Measurements from ENCODE around the gene FRS3.

DNA sequence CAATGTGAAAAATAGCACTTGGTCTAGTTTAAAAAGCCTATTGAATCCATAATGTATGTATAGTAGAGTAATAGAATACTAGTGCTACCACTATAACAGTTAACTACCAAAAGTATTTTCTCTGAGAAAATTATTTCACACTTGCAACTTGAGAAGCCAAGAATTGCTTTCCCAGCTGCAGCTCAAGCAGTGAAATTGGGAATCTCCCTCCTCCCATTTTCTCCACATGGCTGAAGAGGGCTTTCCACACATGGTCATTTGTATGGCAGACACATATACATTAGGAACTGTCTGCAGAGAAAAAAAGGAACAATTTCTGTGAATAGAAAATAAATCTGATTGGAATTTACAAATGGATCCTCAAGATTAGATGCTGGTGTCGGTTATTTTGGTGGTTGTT, 42.3 kb upstream of the FRS3 start:
- TF ChIP-seq, protein P1, sequence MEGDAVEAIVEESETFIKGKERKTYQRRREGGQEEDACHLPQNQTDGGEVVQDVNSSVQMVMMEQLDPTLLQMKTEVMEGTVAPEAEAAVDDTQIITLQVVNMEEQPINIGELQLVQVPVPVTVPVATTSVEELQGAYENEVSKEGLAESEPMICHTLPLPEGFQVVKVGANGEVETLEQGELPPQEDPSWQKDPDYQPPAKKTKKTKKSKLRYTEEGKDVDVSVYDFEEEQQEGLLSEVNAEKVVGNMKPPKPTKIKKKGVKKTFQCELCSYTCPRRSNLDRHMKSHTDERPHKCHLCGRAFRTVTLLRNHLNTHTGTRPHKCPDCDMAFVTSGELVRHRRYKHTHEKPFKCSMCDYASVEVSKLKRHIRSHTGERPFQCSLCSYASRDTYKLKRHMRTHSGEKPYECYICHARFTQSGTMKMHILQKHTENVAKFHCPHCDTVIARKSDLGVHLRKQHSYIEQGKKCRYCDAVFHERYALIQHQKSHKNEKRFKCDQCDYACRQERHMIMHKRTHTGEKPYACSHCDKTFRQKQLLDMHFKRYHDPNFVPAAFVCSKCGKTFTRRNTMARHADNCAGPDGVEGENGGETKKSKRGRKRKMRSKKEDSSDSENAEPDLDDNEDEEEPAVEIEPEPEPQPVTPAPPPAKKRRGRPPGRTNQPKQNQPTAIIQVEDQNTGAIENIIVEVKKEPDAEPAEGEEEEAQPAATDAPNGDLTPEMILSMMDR (conservative IDR thresholded peaks at IDR 0.05; ENCODE audit: low read length) = no peak
- TF ChIP-seq EZH2phosphoT487 (IDR thresholded peaks at IDR 0.05; ENCODE audit: borderline replicate concordance) = no peak
